Suppressor macrophage treated with lipopolysaccharide for 1 hour (primary cell): ENCODE results near the gene LRFN2.

Experiments used
- DNase-seq, 3 donors: peaks; one replicate each; pipeline ENCODE4 v3.0.0-alpha.2; 2020 to 2022

Gene LRFN2

GRCh38 chr6:40469323-40469722 lies 117.8 kb downstream of the LRFN2 start:
- no peak for DNase-seq

GRCh38 chr6:40466986-40467539 lies 120.1 kb downstream of the LRFN2 start:
- DNase-seq: no peak

- DNase-seq: no peak
Observed at GRCh38 chr6:40461643-40462042, 125.5 kb downstream of the LRFN2 start.

- DNase-seq: no peak
Observed at GRCh38 chr6:40460380-40460779, 126.8 kb downstream of the LRFN2 start.

- DNase-seq: no peak
Observed at GRCh38 chr6:40457261-40457660, 129.9 kb downstream of the LRFN2 start.

- DNase-seq: no peak
Observed at GRCh38 chr6:40456390-40457013, 130.7 kb downstream of the LRFN2 start.

GRCh38 chr6:40455686-40456389 lies 131.3 kb downstream of the LRFN2 start:
- DNase-seq: no peak

- no peak for DNase-seq
Observed at GRCh38 chr6:40450483-40450882, 136.7 kb downstream of the LRFN2 start.

- no peak for DNase-seq
Observed at GRCh38 chr6:40444811-40445210, 142.4 kb downstream of the LRFN2 start.

- DNase-seq: no peak
Observed at GRCh38 chr6:40444312-40444711, 142.9 kb downstream of the LRFN2 start.

- no peak for DNase-seq
Observed at GRCh38 chr6:40443842-40444241, 143.3 kb downstream of the LRFN2 start.

- no peak for DNase-seq
Observed at GRCh38 chr6:40442591-40442990, 144.6 kb downstream of the LRFN2 start.

GRCh38 chr6:40441150-40441549 lies 146.0 kb downstream of the LRFN2 start:
- no peak for DNase-seq

- peak; percentile 43 to 67 (median 59) for DNase-seq
Observed at GRCh38 chr6:40440053-40440452, 147.1 kb downstream of the LRFN2 start.

- no peak for DNase-seq
Observed at GRCh38 chr6:40439026-40439800, 148.0 kb downstream of the LRFN2 start.

- DNase-seq: no peak
Observed at GRCh38 chr6:40438246-40438887, 148.8 kb downstream of the LRFN2 start.

- DNase-seq: peak; percentile 34 to 37 (median 34)
Observed at GRCh38 chr6:40437631-40438030, 149.5 kb downstream of the LRFN2 start.

- DNase-seq: peak; percentile 64 to 80 (median 74)
Observed at GRCh38 chr6:40436685-40437604, 150.2 kb downstream of the LRFN2 start.

- DNase-seq: no peak
Observed at GRCh38 chr6:40432982-40433381, 154.2 kb downstream of the LRFN2 start.

GRCh38 chr6:40431706-40432105 lies 155.5 kb downstream of the LRFN2 start:
- no peak for DNase-seq

GRCh38 chr6:40427196-40427595 lies 160.0 kb downstream of the LRFN2 start:
- no peak for DNase-seq
